GM21717 (cell line): Measurements from ENCODE around the gene VPS36.
"Not testable (repeated sequence)": the region's sequence is repeated elsewhere in the genome, so short reads cannot be mapped to it uniquely, and the experiment has no call there.

Experiments
- ATAC-seq: cut with Tn5 transposase; IDR thresholded peaks from one replicate; pipeline ENCODE4 v1.9.1; 2021; ENCODE audit warnings: mild to moderate bottlenecking, moderate library complexity; ENCODE audit not compliant: unreplicated experiment

Gene VPS36, protein sequence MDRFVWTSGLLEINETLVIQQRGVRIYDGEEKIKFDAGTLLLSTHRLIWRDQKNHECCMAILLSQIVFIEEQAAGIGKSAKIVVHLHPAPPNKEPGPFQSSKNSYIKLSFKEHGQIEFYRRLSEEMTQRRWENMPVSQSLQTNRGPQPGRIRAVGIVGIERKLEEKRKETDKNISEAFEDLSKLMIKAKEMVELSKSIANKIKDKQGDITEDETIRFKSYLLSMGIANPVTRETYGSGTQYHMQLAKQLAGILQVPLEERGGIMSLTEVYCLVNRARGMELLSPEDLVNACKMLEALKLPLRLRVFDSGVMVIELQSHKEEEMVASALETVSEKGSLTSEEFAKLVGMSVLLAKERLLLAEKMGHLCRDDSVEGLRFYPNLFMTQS

DNA sequence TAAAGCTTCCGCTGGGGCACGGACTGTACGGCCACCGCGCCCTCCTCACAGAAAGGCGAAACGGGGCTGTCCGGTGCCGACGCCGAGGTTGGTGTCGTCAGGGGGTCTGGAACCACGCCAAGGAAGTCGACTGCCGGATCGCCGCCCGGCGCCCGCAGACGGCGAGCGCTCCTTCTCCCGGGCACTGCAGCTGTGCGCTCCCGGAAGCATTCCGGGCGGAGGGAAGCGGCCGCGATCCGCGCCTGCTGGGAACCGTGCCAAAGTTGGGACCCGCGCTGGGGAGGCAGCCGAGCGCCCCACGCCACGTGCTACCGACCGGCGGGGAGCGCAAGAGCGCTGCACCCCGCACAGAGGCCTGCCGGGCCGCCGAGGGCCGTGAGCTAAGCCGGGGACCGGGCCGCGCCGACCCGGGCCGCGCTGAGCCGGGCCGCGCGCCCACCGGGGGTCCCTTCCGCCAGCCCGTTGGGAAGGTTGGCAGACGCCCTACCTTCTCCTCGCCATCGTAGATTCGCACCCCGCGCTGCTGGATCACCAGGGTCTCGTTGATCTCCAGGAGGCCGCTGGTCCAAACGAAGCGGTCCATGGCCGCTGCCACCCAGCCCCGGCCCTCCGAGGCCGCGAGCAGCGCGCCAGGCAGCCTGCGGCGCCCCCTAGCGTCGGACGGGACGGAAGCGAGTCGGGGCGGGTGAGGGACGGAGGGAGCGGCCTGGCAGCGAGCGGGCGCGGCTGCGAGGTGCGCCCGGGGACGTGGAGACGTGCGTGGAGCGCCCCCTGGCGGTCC lies at the start of gene VPS36:
Gene VPS36, minus strand, starts transcription at position 623 of the 781 bp plus-strand sequence. Its CDS starts 40 bp downstream, at position 583.
- ATAC-seq = peak; percentile 69

DNA sequence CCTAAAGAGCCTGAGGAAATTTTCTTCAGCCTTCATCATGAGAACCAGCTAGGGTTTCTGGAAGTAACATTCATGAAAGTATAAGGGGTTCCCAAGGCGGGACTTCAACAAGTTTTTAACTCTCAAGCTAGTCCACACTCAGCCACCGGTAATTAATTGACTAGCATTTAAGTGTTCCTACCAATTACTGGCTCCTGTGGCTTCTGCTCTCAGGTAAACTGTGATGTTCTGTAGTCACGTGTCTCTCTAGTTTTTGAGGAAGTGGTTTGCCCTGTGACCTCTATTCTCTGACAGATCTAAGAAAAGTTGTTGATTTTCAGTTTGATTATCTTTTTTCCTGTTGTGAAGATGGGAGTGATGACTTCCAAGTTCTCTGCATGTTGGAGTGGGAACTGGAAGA lies 47.5 kb upstream of the VPS36 start:
- ATAC-seq = not testable (repeated sequence)

DNA sequence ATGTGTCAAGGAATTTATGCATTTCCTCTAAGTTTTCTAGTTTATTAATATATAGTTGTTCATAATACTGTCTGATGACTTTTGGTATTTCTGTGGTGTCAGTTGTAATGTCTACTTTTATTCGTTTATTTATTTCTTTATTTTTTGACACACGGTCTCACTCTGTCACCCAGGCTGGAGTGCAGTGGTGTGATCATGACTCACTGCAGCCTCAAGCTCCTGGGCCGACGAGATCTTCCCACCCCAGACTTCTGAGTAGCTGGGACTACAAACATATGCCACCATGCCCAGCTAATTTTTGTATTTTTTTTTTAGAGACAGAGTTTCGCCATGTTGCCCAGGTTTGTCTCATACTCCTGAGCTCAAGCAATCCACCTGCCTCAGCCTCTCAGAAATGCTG lies 43.8 kb upstream of the VPS36 start:
- not testable (repeated sequence) for ATAC-seq

DNA sequence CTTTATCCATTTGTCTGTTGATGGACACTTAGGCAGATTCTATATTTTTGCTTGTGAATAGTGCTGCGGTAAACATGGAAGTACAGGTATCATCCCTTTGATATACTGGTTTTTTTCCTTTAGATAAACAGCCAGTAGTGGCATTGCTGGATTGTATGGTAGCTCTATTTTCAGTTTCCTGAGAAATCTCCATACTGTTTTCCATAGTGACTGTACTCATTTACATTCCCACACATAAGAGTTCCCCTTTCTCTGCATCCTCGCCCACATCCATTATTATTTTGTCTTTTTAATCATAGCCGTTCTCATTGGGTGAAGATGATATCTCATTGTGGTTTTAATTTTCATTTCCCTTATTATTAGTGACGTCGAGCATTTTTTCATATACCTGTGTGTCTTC lies 40.6 kb upstream of the VPS36 start:
- not testable (repeated sequence) for ATAC-seq

DNA sequence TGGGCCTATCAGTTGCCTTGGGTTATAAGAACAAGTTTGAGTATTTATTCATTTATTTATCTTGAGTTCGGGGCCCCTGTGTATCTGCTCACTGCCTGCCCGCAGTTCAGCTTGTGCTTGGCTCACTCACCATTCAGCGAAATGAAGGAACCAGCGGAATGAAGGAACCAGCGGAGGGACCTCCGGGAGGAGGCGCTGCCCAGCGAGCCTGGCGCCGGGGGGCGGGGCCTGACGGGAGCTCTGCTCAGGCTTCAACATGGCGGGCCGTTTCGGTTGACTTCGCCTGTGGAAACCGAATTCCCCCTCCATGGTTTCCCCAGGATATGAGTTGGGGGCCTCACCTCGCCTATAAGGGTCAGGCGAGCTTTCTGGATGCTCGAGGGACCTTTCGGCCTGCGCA lies 38.3 kb upstream of the VPS36 start:
- not testable (repeated sequence) for ATAC-seq

DNA sequence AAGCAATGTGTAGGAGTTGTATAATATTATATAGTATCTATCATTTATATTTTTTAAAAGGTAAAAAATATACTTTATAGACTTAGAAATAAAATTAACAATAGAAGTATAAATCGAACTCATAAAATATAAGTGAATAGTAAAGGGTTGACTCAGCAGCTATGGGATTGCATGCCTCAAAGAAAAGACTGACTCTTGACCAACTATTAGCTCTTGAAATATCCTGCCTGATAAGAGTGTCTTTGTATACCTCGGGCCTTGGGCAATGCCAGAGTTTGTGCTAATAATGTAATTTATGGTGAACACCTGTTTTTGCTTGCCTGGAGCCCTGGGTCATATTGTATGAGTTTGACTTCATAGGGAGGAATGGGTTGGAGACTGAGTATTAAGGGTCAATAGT lies 36.6 kb upstream of the VPS36 start:
- not testable (repeated sequence) for ATAC-seq

DNA sequence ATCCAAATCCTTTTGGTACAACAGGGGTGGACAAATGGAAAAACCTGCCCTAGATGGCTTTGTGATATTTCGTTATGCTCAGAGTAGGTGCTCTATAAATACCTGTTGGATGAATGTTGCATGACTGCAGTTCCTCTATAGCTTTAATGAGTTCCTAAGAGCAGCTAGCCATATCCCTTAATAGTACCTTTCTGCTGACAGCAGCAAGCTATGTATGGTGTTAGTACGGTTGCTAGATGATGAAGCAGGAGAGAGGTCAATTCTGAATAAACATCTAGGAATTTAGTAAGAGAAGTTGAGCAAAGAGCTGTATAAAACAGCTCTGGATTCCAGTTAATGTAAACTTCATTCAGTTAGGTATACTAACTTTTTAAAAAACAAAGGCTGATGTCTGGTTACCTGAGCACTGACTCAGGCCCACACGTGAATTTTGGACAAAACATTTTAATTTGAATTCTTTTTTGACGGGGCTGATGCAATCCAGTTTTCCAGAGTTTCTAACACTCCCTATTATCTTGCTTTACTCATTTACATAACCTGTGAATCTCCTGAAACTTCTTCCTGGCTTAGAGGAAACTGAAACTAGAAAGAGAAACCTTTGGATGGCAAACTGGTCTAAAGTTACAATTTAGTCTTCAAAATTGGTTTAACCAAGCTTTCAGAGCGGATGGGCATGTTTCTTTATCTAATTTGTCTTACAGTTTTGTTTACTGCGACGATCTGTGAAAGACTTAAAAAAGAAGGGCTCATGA lies 30.4 kb upstream of the VPS36 start:
- not testable (repeated sequence) for ATAC-seq

DNA sequence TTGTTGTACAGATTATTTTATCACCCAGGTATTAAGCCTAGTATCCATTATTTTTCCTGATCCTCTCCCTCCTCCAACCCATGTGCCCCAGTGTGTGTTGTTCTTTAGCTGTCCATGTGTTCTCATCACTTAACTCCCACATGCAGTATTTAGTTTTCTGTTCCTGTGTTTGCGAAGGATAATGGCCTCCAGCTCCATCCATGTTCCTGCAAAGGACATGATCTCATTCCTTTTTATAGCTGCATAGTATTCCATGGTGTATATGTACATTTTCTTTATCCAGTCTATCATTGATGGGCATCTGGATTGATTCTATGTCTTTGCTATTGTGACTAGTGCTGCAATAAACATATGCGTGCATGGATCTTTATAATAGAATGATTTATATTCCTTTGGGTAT lies 18.1 kb upstream of the VPS36 start:
- not testable (repeated sequence) for ATAC-seq

DNA sequence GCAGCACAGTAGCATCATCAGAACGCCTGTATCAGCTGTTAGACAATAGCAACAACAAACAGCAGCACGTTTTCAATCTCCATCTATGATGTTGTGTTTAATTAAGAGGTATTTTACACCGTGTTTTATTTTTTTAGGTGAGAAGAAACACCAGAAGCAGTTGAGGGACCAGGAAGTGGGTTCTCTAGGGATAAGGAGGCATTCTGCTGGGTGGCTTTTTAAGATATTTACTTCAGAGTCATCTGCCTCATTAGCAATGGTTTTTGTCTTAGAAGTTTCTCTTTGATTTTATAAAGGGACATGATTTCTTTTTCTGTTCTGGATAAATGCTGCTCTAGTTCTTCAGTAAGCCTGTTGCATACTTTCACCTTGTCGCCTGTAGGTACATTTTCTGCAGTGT lies 13.1 kb upstream of the VPS36 start:
- ATAC-seq = no peak

DNA sequence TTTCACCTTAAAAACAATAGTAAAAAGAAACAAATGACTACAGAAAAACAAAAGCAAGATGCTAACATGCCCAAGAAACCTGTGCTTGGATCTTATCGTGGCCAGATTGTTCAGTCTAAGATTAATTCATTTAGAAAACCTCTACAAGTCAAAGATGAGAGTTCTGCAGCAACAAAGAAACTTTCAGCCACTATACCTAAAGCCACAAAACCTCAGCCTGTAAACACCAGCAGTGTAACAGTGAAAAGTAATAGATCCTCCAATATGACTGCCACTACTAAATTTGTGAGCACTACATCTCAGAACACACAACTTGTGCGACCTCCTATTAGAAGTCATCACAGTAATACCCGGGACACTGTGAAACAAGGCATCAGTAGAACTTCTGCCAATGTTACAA lies 10.8 kb upstream of the VPS36 start:
- no peak for ATAC-seq

DNA sequence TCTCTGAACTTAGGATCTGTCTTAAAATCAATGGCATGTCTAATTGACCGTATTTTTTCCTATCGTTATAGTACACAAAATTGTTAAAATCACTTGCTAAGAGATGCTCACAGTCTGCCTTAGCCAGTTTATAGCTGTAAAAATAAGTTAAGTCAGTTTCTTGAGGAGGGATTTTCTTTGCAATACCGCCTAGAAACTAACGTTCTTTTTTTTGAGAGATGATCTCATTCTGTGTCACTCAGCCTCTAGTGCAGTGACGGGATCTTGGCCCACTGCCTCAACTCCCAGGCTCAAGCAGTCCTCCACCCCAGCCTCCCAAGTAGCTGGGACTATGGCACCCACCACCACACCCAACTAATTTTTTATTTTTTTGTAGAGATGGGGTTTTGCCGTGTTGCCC lies 9.2 kb upstream of the VPS36 start:
- no peak for ATAC-seq

DNA sequence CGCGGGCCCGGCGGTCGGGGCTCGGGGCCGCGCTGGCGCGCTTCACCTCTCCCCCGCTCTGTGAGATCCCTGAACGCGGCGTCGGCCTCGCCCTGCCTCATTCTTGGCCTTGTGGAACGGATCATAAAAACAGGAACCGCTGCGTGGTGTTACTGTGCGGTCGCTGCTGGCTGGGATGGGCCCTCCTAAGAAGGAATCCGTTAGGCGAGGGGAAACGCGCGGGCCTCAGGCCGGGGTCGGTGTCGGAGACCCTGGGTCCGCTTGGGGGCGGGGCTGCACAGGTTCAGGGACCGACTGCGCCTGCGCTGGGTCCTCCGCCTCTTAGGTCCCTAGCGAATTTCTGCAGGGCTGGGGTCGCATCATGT lies 5.2 kb upstream of the VPS36 start:
- ATAC-seq = peak; percentile 31

DNA sequence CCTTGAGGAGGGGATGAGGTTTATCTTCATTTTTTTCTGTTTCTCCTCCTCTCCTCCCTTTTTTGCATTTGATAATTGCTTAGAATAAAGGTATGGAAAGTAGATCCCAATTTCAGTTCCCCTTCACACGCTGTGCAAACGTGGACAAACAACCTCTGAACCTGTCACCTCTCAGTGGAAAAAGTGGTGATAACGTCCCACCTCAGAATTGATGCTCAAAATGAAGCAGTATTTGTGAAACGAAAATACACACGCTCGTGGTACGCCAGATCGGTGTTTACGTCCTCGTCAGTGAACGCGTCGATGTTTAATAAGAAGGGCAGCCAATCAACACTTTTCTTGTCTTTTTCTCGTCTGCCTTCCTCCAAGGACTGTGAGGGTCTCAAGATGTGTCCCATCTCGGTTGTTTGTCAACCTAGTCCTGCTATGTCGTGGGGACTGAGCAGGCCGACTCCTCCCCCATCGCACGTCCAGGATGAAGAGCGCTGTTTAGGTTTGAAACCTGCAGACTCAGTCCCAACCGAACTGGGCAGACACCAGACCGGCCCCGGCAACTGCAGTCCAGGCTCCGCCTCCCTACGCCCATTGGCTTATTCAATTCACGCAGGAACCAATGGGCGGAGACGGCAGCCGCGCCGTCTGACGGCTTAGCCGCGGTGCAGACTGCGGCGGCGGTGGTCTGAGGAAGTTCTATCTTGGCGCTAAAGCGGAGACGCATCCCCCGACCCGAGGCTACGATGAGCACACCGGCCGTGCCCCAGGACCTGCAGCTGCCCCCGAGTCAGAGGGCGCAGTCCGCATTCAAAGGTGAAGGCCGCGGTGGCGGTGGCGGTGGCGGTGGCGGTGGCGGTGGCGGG lies 4.6 kb upstream of the VPS36 start, which contains the start of gene CKAP2:
Gene CKAP2, plus strand, starts transcription at position 659 of the 857 bp plus-strand sequence. Its CDS starts 79 bp downstream, at position 738.
- ATAC-seq = peak; percentile 83

DNA sequence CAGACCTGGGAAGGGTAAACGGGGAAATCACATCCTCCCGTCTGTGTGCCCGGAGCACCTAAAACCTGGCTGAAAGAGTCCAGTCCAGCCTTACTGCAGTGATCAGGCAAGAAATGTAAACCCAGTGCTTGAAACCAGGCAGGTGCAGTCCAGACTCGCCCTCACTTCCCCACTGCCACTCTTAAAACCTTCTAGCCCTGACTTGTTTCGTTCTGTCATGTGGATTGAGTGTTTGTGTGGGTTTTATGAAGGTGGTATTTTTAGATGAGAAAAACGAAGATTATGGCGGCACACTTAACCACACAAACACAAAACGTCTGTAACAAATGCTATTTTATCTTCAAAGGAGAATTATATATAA lies 4.0 kb upstream of the VPS36 start:
- peak; percentile 35 for ATAC-seq

DNA sequence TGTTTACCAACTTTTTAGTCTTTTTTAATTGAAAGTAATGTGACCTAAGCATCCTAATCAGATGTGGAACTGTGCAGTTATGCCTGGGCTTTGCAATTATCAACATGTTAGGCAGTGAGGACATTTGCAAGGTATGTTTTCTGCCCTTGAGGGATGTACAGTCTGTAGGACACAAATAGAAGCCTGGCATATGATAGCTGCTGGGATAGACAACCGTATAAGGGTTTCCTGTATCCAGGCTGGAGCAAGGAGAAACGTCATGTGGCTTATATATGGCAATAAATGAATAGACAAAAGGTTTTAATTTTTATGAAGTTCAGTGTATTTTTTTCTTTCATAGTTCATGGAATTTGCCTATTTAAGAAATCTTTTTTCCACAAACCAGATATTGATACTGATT lies 2.0 kb upstream of the VPS36 start:
- ATAC-seq = no peak

DNA sequence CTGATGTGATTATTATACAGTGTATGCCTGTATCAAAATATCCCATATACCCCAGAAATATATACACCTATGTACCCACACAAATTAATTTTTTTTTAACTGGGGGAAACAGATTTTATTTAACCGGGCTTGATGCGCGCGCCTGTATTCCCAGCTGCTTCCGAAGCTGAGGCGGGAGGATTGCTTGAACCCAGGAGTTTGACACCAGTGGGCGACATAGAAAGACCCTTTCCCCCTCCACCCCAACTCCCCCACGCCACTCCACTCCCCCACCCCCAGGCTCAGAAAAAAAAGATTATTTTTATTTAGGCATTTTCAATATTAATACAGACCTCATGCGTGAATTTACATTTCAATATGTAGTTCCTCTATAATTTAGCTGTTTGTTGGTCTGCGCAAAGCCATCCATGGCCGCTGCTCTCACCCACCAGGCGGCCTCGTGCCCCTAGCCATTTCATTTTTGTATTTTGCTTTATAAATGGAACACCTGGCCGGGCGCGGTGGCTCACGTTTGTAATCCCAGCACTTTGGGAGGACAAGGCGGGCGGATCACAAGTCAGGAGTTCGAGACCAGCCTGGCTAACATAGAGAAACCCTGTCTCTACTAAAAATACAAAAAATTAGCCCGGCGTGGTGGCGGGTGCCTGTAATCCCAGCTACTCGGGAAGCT lies 836 bp upstream of the VPS36 start:
- no peak for ATAC-seq

DNA sequence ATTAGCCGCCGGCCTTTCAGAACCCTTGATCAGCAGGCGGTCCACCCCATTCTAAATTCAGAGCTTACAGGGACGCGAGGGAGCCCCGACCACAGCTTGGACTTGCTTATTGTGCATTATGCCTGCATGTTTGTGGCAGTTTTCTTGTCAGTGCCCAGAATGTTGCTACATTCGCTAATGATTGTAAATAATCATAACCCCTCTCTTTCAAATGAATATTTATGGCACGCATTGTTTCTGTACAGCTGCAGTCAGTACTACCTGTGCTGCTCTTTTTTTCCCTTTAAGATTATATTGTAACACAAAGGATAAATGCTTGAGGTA lies 321 bp upstream of the VPS36 start:
- ATAC-seq = no peak

DNA sequence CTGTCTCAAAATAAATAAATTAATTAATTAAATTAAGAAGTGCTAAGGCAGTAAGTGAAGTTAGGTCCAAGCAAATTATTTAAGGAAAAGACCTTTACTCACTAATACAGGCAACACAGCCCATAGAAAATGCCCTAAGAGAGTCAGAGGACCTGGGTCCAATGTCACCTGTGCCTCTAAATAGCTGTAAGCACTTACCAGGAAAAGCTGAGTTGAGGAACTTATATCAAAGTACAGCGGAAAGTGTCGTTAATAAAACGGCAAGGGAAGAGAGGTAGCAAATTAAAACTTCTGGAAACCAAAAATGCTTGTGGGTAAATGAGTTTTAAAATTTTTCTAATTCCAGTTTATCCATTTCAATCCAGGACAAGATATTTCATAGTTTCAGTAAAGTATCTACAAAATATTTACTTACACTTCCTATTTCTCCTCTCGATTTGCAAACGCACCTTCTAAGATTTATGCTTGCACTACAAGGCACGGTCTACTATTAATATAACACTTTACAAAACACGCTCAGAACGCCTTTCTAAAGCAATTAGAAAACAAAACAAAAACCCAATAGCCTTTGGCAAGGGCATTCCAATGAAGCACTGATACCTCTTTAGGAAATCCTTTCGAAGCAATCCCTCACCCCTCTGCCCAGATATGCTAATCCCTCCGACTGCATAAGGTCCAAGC lies 963 bp downstream of the VPS36 start:
- no peak for ATAC-seq

DNA sequence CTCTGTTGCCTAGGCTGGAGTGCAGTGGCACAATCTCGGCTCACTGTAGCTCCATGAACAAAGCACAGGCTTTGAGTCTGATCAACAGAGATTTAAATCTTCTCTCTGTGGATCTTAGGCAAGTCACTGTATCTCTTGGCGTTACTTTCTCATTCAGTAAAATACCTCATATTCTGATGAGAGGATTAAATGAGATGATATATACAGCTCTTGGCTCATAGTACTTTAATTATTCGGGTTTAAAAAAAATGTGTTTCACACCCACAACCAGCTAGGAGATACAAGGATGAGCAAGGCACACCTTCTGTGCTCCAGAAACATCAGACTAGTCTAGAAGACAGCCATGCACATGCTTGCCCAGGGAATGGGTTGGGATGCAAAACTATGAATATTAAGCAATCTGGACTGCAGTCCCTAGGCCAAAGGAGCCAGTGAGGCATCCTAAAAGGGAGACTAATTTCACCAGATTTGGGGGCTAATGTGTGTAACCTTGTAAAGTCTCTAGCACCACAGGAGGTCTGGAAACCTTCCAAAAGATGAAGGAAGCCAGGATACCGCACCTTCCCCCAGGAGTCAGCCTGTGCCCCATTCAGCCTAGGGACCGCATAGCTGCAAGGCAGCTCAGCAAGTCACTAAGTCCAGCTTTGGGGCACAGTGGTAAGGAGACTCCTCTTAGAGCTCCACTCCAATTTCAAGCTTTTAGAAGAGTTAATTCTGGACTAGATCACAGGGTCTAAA lies 2.5 kb downstream of the VPS36 start:
- no peak for ATAC-seq
